ENCODE results near the gene NUB1.

GRCh38 chr7:151309311-151309710, 32.3 kb upstream of the NUB1 start:
- no peak for TF ChIP-seq CTCF (IDR thresholded peaks at IDR 0.05)
- TF ChIP-seq EZH2phosphoT487 (IDR thresholded peaks at IDR 0.05) = no peak
